Neural cell (in vitro differentiated cells): Measurements from ENCODE around the gene CADM1.

Experiments
- EP300 ChIP-seq: fragments of 450-650 bp; conservative IDR thresholded peaks from 2 replicates; pipeline ENCODE4 v1.6.1; 2014; ENCODE audit warnings: antibody characterized with exemption, mild to moderate bottlenecking, moderate library complexity; ENCODE audit not compliant: poor library complexity, severe bottlenecking
- EZH2 ChIP-seq: fragments of 200-600, 300-800 bp; shearing (Covaris generic), sonication (generic); IDR thresholded peaks from 2 replicates; pipeline ENCODE4 v1.6.1; 2014; ENCODE audit warnings: antibody characterized with exemption, low read length, borderline replicate concordance, mild to moderate bottlenecking; ENCODE audit not compliant: insufficient read depth, poor library complexity, severe bottlenecking
- POLR2AphosphoS5 ChIP-seq: IDR thresholded peaks from 2 replicates; pipeline ENCODE4 v1.6.1; 2012
- RAD21 ChIP-seq: fragments of 450-650 bp; conservative IDR thresholded peaks from 2 replicates; pipeline ENCODE4 v1.6.1; 2014; ENCODE audit warnings: antibody characterized with exemption, mild to moderate bottlenecking, moderate library complexity
- SMC3 ChIP-seq: fragments of 450-650 bp; conservative IDR thresholded peaks from 2 replicates; pipeline ENCODE4 v1.6.1; 2014; ENCODE audit warnings: antibody characterized with exemption, mild to moderate bottlenecking, moderate library complexity; ENCODE audit not compliant: poor library complexity
- TAF1 ChIP-seq: IDR thresholded peaks from 2 replicates; pipeline ENCODE4 v1.6.1; 2012; ENCODE audit warnings: low read depth
- TF ChIP-seq, protein P1 (sequence below): fragments of 450-650 bp; IDR thresholded peaks from 2 replicates; pipeline ENCODE4 v1.5.1; 2014; ENCODE audit warnings: antibody characterized with exemption, mild to moderate bottlenecking, moderate library complexity; ENCODE audit not compliant: poor library complexity, severe bottlenecking
- TF ChIP-seq, protein P2 (sequence below): IDR thresholded peaks from 2 replicates; pipeline ENCODE4 v1.6.1; 2012; ENCODE audit warnings: borderline replicate concordance

DNA sequence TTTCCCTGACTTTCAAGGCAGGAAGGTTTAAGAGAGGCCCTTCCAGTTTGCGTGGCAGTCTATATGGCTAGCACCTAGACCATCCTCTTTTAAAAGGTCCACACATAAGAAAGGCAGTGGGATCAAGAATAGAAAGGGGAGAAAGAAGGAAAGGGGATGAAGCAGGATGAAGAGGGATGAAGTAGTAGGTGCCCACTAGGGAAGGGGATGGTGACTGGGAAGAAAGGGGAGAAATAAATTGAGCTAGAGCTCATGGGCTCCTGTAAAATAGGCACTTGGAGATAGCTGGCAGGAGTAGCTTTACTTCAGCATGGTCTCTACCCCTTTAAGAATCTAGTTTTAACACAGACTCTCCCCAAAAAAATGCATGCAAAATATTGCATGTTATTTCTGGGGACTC lies 41.5 kb downstream of the CADM1 start:
- no peak for TF ChIP-seq SMC3
- TF ChIP-seq, protein P1, sequence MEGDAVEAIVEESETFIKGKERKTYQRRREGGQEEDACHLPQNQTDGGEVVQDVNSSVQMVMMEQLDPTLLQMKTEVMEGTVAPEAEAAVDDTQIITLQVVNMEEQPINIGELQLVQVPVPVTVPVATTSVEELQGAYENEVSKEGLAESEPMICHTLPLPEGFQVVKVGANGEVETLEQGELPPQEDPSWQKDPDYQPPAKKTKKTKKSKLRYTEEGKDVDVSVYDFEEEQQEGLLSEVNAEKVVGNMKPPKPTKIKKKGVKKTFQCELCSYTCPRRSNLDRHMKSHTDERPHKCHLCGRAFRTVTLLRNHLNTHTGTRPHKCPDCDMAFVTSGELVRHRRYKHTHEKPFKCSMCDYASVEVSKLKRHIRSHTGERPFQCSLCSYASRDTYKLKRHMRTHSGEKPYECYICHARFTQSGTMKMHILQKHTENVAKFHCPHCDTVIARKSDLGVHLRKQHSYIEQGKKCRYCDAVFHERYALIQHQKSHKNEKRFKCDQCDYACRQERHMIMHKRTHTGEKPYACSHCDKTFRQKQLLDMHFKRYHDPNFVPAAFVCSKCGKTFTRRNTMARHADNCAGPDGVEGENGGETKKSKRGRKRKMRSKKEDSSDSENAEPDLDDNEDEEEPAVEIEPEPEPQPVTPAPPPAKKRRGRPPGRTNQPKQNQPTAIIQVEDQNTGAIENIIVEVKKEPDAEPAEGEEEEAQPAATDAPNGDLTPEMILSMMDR, result no peak
- no peak for TF ChIP-seq POLR2AphosphoS5
- no peak for TF ChIP-seq EP300
- TF ChIP-seq, protein P2, sequence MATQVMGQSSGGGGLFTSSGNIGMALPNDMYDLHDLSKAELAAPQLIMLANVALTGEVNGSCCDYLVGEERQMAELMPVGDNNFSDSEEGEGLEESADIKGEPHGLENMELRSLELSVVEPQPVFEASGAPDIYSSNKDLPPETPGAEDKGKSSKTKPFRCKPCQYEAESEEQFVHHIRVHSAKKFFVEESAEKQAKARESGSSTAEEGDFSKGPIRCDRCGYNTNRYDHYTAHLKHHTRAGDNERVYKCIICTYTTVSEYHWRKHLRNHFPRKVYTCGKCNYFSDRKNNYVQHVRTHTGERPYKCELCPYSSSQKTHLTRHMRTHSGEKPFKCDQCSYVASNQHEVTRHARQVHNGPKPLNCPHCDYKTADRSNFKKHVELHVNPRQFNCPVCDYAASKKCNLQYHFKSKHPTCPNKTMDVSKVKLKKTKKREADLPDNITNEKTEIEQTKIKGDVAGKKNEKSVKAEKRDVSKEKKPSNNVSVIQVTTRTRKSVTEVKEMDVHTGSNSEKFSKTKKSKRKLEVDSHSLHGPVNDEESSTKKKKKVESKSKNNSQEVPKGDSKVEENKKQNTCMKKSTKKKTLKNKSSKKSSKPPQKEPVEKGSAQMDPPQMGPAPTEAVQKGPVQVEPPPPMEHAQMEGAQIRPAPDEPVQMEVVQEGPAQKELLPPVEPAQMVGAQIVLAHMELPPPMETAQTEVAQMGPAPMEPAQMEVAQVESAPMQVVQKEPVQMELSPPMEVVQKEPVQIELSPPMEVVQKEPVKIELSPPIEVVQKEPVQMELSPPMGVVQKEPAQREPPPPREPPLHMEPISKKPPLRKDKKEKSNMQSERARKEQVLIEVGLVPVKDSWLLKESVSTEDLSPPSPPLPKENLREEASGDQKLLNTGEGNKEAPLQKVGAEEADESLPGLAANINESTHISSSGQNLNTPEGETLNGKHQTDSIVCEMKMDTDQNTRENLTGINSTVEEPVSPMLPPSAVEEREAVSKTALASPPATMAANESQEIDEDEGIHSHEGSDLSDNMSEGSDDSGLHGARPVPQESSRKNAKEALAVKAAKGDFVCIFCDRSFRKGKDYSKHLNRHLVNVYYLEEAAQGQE, result no peak
- no peak for TF ChIP-seq RAD21
- TF ChIP-seq EZH2, result no peak
- no peak for TF ChIP-seq TAF1
